Stimulated activated CD8-positive, alpha-beta memory T cell treated with anti-CD3 and anti-CD28 coated beads, Interleukin-15, amount 100 ng/mL, for 4 hours (primary cell): Measurements from ENCODE around the gene UBAP2.

Source experiments
- DNase-seq, 2 donors: peaks; one replicate each; pipeline ENCODE4 v3.0.0-alpha.2; 2020; ENCODE audit warnings: low read depth in 2 of 2

UBAP2 gene

GRCh38 chr9:33924978-33925797 is 123.5 kb downstream of the UBAP2 start:
- no peak for DNase-seq

GRCh38 chr9:33923998-33924701 is 124.5 kb downstream of the UBAP2 start:
- no peak for DNase-seq

GRCh38 chr9:33923079-33923478 is 125.6 kb downstream of the UBAP2 start:
- no peak for DNase-seq

- DNase-seq: no peak
These were observed 126.5 kb downstream of the UBAP2 start for GRCh38 chr9:33921967-33922895.

- DNase-seq: no peak
These were observed 129.3 kb downstream of the UBAP2 start for GRCh38 chr9:33919276-33919897.

GRCh38 chr9:33917036-33917435 is 131.7 kb downstream of the UBAP2 start:
- DNase-seq: no peak

DNA sequence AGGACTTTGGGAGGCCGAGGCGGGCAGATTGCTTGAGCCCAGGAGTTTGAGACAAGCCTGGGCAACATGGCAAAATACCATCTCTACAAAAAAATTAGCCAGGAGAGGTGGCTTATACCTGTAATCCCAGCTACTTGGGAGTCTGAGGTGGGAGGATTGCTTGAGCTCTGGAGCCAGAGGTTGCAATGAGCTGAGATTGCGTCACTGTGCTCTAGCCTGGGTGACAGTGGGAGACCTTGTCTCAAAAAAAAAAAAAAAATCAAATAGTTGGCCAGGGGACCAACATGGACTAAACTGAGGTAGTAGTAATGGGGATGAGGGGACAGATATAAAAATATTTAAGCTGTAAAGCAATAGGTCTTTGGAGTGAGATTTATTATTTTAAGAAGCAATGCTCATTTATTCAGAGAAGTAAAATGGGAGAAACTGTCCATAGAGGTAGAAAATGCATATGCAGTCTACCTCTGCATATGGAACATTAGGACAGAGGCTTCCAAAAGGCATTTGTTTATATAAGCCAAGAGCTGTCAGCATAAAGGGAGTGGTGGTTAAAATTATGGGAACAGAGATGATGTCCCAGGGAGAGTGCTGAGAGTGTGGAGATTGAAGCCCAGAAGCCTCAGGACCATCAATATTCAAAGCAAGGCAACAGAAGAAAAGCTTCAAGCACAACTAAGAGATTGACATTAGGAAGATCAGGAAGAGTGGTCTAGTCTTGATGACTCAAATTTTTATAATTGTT is 133.6 kb downstream of the UBAP2 start:
- no peak for DNase-seq

GRCh38 chr9:33913541-33913940 is 135.1 kb downstream of the UBAP2 start:
- no peak for DNase-seq

GRCh38 chr9:33908749-33909148 is 139.9 kb downstream of the UBAP2 start:
- DNase-seq: no peak

- no peak for DNase-seq
These were observed 140.6 kb downstream of the UBAP2 start for GRCh38 chr9:33908114-33908513.

- DNase-seq: no peak
These were observed 141.3 kb downstream of the UBAP2 start for GRCh38 chr9:33907347-33907746.

DNA sequence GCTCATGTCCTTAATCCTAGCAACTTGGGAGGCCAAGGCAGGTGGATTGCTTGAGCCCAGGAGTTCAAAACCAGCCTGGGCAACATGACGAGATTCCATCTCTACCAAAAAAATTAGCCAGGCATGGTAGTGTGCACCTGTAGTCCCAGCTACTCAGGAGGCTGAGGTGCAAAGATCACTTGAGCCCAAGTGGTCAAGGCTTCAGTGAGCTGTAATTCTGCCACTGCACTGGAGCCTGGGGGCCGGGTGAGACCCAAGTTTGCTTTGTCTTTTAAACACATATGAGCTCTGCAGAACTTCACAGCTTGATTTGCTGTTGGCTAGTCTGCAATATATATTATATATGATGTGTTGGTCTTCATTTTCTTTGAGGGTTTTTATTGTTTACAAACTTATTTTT is 141.9 kb downstream of the UBAP2 start:
- no peak for DNase-seq

- DNase-seq: no peak
These were observed 143.6 kb downstream of the UBAP2 start for GRCh38 chr9:33905137-33905536.

DNA sequence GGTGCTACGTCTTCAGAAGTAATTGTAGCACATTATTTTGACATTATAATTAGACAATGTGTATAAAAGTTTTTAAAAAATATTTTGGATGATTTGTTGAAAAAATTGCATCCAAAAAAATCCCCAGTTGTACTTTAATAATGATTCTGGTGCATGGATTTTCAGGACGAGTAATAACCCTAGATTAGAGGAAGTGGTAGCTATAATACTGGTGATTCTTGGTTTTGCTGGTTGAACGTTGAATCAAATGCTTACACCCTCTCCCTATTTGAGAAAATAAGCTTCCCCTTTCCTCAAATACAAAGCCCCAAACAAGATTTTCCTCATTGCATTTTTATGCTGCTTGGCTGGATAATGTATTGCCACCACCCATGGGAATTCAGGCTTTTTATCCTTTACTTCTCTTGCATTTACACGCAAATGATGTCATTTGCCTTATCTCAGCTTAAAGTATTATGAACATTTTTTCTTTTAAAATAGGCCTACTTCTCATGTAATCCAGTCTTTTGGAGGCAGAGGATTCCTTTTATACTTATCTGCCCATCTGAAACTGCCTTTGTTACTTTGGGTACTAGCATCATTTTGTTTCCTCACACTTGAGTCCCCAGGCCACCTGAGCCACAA is 145.4 kb downstream of the UBAP2 start:
- DNase-seq: no peak

GRCh38 chr9:33894316-33894715 is 154.4 kb downstream of the UBAP2 start:
- DNase-seq: no peak

DNA sequence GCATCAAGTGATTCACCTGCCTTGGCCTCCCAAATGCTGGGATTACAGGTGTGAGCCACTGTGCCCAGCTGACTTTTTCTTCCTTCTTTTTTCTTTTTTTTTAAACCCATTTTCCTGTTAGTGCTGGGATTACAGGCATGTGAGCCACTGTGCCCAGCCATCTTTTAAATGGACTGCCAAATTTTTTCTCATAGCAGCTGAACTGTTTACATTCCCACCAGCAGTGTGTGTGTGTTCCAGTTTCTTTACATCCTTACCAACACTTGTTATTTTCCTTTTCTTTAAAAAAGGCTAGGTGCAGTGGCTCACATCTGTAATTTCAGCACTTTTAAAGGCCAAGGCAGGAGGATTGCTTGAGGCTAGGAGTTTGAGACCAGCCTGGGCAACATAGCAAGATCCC is 154.8 kb downstream of the UBAP2 start:
- DNase-seq: no peak

GRCh38 chr9:33885948-33886347 is 162.7 kb downstream of the UBAP2 start:
- no peak for DNase-seq

GRCh38 chr9:33884856-33885701 is 163.6 kb downstream of the UBAP2 start:
- DNase-seq: no peak

DNA sequence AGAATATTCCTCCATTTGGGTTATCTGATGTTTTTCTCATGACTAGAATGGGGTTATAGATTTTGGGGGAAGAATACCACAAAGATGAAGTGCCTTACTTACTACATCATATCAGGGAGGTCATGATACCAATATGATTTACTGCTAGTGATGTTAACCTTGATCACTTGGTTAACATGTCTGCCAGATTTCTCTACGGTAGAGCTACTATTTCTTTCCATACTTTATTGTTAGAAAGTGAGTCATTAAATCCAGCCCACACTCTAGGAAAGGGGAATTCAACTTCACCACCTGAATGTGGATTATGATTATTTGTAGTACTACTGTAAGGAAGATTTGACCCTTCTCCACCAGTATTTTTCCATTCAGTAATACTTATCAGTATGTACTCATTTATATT is 167.1 kb downstream of the UBAP2 start:
- DNase-seq: no peak
